ENCODE measurements around the gene MS4A10.

The MS4A10 gene

DNA sequence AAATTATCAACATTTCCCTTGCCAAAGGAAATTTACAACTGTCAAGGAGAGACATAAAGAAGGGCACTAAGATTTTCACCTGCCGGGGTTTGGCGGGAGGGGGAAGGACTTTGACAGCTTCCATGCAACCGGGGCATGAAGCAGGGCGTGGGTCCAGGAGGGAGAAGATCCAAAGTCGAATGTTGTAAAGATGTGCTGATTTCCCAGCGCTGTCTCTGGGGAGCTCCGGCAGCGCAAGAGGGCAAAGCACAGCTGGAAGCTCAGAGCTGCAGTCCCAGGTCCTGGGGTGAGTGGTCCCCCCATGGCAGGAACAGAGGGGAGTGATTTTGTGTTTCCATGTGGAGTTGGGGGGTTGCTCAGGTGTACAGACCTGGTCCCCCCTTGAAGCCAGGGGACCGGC, at the start of gene MS4A10:
Gene MS4A10, plus strand, starts transcription at position 198 of the 400 bp plus-strand sequence. CDS start 5,003 bp downstream, outside the sequence.
- Histone ChIP-seq H3K27ac (no peak within 1 kb of the TSS), H3K4me2 (no peak within 1 kb of the TSS), H3K9ac (no peak within 1 kb of the TSS), H3K4me3 (no peak within 1 kb of the TSS), H3K9me3 (replicated peaks in 1 of 11) (peaks cover 0 to 5% (median 0%) of the 10 kb centered on the region in 11 experiments; a peak in 4 of 22 replicates), H3K4me1 (peaks cover 0 to 42% (median 18%) of the 10 kb centered on the region in 10 experiments; a peak in 14 of 20 replicates), H3K36me3 (no peaks in the 10 kb centered on the region), H4K20me1 (no peaks in the 10 kb centered on the region; a peak in 1 of 22 replicates), H3K27me3 (no peaks in the 10 kb centered on the region)
- no peak for TF ChIP-seq Cebpa-rat (IDR thresholded peaks at IDR 0.05)

DNA sequence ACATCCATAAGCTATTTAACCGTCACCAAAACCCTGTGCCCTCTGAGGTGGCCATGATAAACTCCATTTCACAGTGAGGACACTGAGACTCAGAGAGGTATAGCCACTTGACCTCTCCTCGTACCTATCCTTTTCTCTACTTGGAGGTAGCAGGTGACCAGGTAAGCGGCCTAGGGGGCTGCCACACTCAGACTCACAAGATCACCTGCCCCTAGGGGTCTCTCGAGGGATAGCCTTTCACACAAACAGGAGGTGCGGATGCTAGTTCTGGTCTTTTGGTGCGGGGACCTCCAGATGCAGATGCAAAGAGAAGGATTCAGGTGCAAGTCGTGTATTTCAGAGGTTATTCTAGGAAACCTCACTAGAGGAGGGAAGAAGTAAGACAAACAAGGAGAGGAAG, 46.0 kb upstream of the MS4A10 start:
- Histone ChIP-seq H3K9ac (no peak overlapping the region), H3K4me3 (no peak overlapping the region), H3K9me3 (replicated peaks in 1 of 11) (peaks cover 16 to 37% (median 23%) of the 10 kb centered on the region in 11 experiments; a peak in 19 of 22 replicates), H3K36me3 (no peaks in the 10 kb centered on the region), H3K4me2 (no peak overlapping the region), H4K20me1 (no peaks in the 10 kb centered on the region), H3K4me1 (0 out of 20 replicates have a peak, but pooled peaks cover 0 to 6% (median 0%) of the 10 kb centered on the region in 10 experiments), H3K27ac (no peak overlapping the region), H3K27me3 (no peaks in the 10 kb centered on the region)
- no peak for TF ChIP-seq Cebpa-rat (IDR thresholded peaks at IDR 0.05)

DNA sequence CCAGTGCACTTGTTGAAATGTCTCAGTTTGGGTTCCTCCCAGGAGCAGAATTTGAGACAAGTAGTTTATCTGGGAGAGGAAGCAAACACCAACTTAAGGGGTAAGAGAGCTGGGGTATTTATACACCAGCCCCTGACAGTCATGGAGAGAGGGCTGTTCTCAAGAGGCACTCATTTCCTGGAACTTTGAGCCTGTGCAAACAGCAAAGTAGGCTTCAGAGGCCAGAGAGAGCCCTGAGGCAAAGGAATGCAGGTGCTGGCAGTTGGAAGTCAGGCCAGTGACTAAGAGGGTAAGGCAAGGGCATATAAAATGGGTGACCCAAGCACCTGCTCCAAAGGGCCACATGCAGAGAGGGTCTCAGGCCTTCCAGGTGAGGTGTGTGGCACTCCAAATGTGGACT, 44.6 kb upstream of the MS4A10 start:
- Histone ChIP-seq H3K9me3 (replicated peaks in 1 of 11) (peaks cover 16 to 46% (median 36%) of the 10 kb centered on the region in 11 experiments; a peak in 19 of 22 replicates), H3K9ac (no peak overlapping the region), H3K4me2 (0 out of 22 replicates have a peak overlapping the region, but pooled peaks of 1 of the 11 experiments have one; percentile 24), H3K36me3 (no peaks in the 10 kb centered on the region), H3K27me3 (no peaks in the 10 kb centered on the region), H3K4me1 (0 out of 20 replicates have a peak, but pooled peaks cover 0 to 6% (median 0%) of the 10 kb centered on the region in 10 experiments), H3K4me3 (no peak overlapping the region), H4K20me1 (no peaks in the 10 kb centered on the region), H3K27ac (no peak overlapping the region)
- TF ChIP-seq Cebpa-rat (IDR thresholded peaks at IDR 0.05) = no peak

DNA sequence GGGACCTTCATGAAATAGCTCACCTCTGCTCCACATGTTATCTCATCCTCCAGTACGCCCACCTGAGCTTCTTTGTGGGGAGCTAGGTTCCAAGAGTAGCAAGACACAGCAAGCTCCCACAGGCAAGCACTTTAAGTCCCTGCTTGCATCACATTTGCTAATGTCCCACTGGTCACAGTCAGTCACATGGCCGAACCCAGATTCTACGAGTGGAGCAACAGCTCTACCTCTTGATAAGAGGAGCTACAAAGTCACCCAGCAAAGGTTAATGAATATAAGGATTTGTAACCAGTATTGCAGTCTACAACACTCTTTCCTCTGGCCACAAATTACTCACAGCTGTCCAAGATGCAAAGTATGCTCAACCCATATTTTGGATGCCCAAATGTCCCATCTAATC, 43.7 kb upstream of the MS4A10 start:
- H3K27me3 ChIP-seq = no peaks in the 10 kb centered on the region
- H3K4me1 ChIP-seq = peaks cover 0 to 10% (median 4%) of the 10 kb centered on the region in 10 experiments; a peak in 14 of 20 replicates
- H3K4me2 ChIP-seq = no peak overlapping the region
- H3K4me3 ChIP-seq = no peak overlapping the region
- H3K27ac ChIP-seq = no peak overlapping the region
- TF ChIP-seq Cebpa-rat (IDR thresholded peaks at IDR 0.05) = no peak
- peaks cover 16 to 46% (median 36%) of the 10 kb centered on the region in 11 experiments; a peak in 19 of 22 replicates for H3K9me3 ChIP-seq (replicated peaks in 1 of 11)
- no peaks in the 10 kb centered on the region for H3K36me3 ChIP-seq
- no peaks in the 10 kb centered on the region for H4K20me1 ChIP-seq
- H3K9ac ChIP-seq = no peak overlapping the region

DNA sequence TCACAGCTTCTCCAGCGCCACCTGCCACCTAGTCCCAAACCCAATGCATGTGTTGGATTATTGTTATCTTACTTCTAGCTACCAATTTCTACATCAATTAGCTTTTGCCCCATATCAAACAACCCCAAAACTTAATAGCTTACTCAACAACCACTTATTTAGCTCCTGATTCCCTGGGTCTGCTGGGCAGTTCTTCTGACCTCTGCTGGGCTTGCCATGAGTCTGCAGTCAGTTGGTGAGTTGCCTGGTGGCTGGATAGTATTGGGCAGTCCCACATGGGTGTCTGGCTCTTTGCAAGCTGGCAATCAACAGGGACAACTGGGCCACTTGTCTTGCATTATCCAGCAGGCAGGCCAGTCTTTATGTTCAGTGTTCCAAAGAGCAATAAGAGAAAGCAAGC, 42.1 kb upstream of the MS4A10 start:
- Histone ChIP-seq H3K27me3 (no peaks in the 10 kb centered on the region), H3K9ac (no peak overlapping the region), H3K9me3 (replicated peaks in 1 of 11) (peaks cover 16 to 46% (median 36%) of the 10 kb centered on the region in 11 experiments; a peak in 19 of 22 replicates), H3K27ac (no peak overlapping the region), H4K20me1 (no peaks in the 10 kb centered on the region), H3K4me3 (no peak overlapping the region), H3K4me2 (no peak overlapping the region), H3K4me1 (peaks cover 0 to 21% (median 12%) of the 10 kb centered on the region in 10 experiments; a peak in 14 of 20 replicates), H3K36me3 (no peaks in the 10 kb centered on the region)
- no peak for TF ChIP-seq Cebpa-rat (IDR thresholded peaks at IDR 0.05)

DNA sequence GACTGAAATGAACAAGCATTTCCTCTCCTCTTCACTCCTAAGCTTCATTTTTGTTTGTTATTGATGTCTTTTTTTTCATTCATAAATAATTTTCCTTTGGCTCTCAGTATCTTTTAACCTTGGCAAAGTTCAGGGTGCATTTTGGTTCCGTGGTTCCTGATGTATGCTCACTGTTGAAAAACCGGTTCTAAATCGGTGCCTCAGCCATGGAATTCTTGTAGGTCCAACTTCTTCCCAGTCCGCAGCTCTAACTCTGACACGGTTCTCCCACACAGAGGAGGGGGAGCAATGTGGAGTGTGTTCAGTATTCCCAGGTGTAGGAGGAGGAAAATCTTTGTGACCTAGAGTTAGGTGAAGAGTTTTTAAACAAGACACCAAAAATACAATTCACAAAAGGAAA, 41.0 kb upstream of the MS4A10 start:
- TF ChIP-seq Cebpa-rat (IDR thresholded peaks at IDR 0.05) = no peak
- Histone ChIP-seq H3K4me3 (no peak overlapping the region), H3K36me3 (no peaks in the 10 kb centered on the region), H3K27me3 (no peaks in the 10 kb centered on the region), H4K20me1 (no peaks in the 10 kb centered on the region), H3K9ac (no peak overlapping the region), H3K4me1 (peaks cover 0 to 32% (median 21%) of the 10 kb centered on the region in 10 experiments; a peak in 14 of 20 replicates), H3K27ac (no peak overlapping the region), H3K9me3 (replicated peaks in 1 of 11) (peaks cover 16 to 46% (median 36%) of the 10 kb centered on the region in 11 experiments; a peak in 19 of 22 replicates), H3K4me2 (no peak overlapping the region)

DNA sequence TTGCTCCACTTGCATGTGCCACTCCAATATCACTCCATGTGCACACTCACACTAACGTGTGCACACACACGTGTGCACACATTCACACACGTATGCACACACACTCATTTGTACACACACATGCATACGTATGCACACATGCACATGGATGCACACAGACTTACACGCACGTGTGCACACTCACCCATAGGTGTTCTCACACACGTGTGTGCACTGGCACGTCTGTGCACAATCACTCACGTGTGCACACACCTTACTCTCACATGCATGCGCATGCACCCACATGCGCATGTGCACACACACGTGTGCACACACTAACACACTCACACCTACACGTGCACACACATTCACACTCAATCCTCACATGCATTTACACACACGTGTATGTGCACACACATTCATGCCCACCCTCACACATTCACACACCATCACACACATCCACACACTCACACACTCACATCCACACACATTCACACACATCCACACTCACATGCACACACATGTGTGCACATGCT, 37.7 kb upstream of the MS4A10 start:
- Histone ChIP-seq H3K36me3 (no peaks in the 10 kb centered on the region), H3K27ac (no peak overlapping the region), H3K27me3 (no peaks in the 10 kb centered on the region), H3K4me3 (no peak overlapping the region), H3K9me3 (replicated peaks in 1 of 11) (peaks cover 1 to 30% (median 20%) of the 10 kb centered on the region in 11 experiments; a peak in 17 of 22 replicates), H3K4me1 (peaks cover 0 to 26% (median 21%) of the 10 kb centered on the region in 10 experiments; a peak in 14 of 20 replicates), H3K9ac (no peak overlapping the region), H3K4me2 (peak overlapping the region in 5 of 11 experiments; percentile 43 to 62 (median 53); a peak in 7 of 22 replicates), H4K20me1 (no peaks in the 10 kb centered on the region; a peak in 1 of 22 replicates)
- TF ChIP-seq Cebpa-rat (IDR thresholded peaks at IDR 0.05) = no peak

DNA sequence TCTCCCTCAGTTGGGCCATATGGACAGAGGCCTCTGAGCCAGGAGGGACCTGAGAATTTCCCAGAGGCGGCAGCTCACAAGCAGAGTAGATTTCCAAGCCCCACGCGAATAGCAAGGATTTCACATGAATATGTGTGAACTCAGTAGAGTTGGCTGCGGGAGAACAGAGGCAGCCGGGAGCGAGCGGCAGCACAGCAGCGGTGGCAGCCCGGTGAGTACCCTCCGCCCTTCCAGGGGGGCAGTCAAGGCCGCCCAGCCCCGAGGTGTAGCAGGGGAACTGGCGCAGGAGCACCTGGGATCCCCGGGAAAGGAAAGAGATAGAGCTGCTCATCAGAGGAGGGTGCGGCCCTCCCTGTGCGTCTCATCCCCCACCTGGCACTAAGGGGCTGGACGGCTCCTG, 36.9 kb upstream of the MS4A10 start:
- H3K27ac ChIP-seq = no peak overlapping the region
- no peak overlapping the region for H3K9ac ChIP-seq
- no peaks in the 10 kb centered on the region for H3K27me3 ChIP-seq
- peak overlapping the region in 6 of 11 experiments; percentile 11 to 51 (median 22); a peak in 9 of 22 replicates for H3K4me2 ChIP-seq
- no peak for TF ChIP-seq Cebpa-rat (IDR thresholded peaks at IDR 0.05)
- no peak overlapping the region for H3K4me3 ChIP-seq
- peaks cover 0 to 26% (median 21%) of the 10 kb centered on the region in 10 experiments; a peak in 14 of 20 replicates for H3K4me1 ChIP-seq
- no peaks in the 10 kb centered on the region for H3K36me3 ChIP-seq
- peaks cover 0 to 22% (median 16%) of the 10 kb centered on the region in 11 experiments; a peak in 14 of 22 replicates for H3K9me3 ChIP-seq (replicated peaks in 1 of 11)
- H4K20me1 ChIP-seq = no peaks in the 10 kb centered on the region; a peak in 1 of 22 replicates

DNA sequence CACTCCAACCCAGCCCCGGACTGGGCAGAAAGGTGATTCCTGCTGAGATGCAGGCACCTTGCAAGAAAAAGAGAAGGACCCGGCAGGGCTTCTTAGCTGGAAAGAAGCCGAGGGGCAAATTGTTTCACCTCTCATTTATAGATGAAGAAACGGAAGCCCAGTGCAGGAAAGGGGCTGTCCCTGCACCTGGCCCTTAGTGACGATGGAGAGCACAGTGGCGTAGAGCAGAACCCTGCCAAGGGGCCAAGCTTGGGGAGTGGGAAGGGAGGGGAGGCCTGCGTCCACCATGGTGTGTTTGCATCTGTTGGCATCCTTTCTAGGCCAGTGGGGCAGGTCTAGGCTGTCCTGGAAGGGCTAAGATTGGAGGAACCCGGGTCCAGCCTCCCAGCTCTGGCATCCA, 36.3 kb upstream of the MS4A10 start:
- TF ChIP-seq Cebpa-rat (IDR thresholded peaks at IDR 0.05) = no peak
- Histone ChIP-seq H3K4me3 (no peak overlapping the region), H3K9ac (no peak overlapping the region), H3K27me3 (no peaks in the 10 kb centered on the region), H3K36me3 (no peaks in the 10 kb centered on the region), H3K4me2 (peak overlapping the region in 6 of 11 experiments; percentile 11 to 51 (median 22); a peak in 10 of 22 replicates), H4K20me1 (no peaks in the 10 kb centered on the region; a peak in 1 of 22 replicates), H3K27ac (no peak overlapping the region), H3K4me1 (peaks cover 0 to 26% (median 21%) of the 10 kb centered on the region in 10 experiments; a peak in 14 of 20 replicates), H3K9me3 (replicated peaks in 1 of 11) (peaks cover 0 to 16% (median 10%) of the 10 kb centered on the region in 11 experiments; a peak in 12 of 22 replicates)

Measured in BLaER1 treated with 17β-estradiol and CSF1 and Interleukin-3, amounts not matched to agents 10 nM and 100 nM (cell line).